Spleen (tissue), 11 donors: Measurements from ENCODE around the gene RFX8. TPM values are rescaled to one million over a fixed set of nuclear protein-coding genes. Genes with fewer than 3 reads are reported as not detected.
A peak's percentile ranks its signal among the peaks of the same experiment; 100 is the strongest.

Experiments used
- DNase-seq: peaks from one replicate; pipeline ENCODE4 v3.0.0-alpha.2; 2020
- H3K27ac ChIP-seq, 8 donors: fragments of 200-600 bp; sonication (generic) in 7 of 8; 1 replicate in 4 of 8; 2 replicates in 4 of 8; pipeline versions ENCODE4 v1.5.0 to v1.8.0; 2016 to 2021; ENCODE audit warnings: inconsistent platforms in 4 of 8, mild to moderate bottlenecking in 4 of 8, moderate library complexity in 1 of 8
- H3K27me3 ChIP-seq, 7 donors: fragments of 200-600 bp; sonication (generic) in 6 of 7; replicated peaks in 1 of 7; 1 replicate in 4 of 7; 2 replicates in 3 of 7; pipeline versions ENCODE4 v1.5.0 to v1.8.0; 2016 to 2021; ENCODE audit warnings: inconsistent platforms in 3 of 7, mild to moderate bottlenecking in 1 of 7
- H3K36me3 ChIP-seq, 6 donors: fragments of 200-600 bp; sonication (generic) in 5 of 6; 1 replicate in 4 of 6; 2 replicates in 2 of 6; pipeline versions ENCODE4 v1.5.0 to v1.8.0; 2016 to 2021; ENCODE audit warnings: inconsistent platforms in 2 of 6
- H3K4me1 ChIP-seq, 6 donors: fragments of 200-600 bp; sonication (generic) in 5 of 6; 1 replicate in 3 of 6; 2 replicates in 3 of 6; pipeline versions ENCODE4 v1.5.0 to v1.8.0; 2016 to 2021; ENCODE audit warnings: inconsistent platforms in 3 of 6
- H3K4me3 ChIP-seq, 8 donors: fragments of 200-600 bp; sonication (generic) in 7 of 8; 1 replicate in 4 of 8; 2 replicates in 4 of 8; pipeline versions ENCODE4 v1.5.0 to v1.8.0; 2016 to 2021; ENCODE audit warnings: inconsistent platforms in 4 of 8, mild to moderate bottlenecking in 4 of 8, moderate library complexity in 2 of 8
- H3K9me3 ChIP-seq, 8 donors: fragments of 200-600 bp; sonication (generic) in 7 of 8; 1 replicate in 4 of 8; 2 replicates in 4 of 8; pipeline versions ENCODE4 v1.5.0 to v1.8.0; 2016 to 2021; ENCODE audit warnings: inconsistent platforms in 4 of 8
- CTCF ChIP-seq, 11 experiments: fragments of 200-600 bp in 7 of 11; fragments of 450-650 bp in 4 of 11; sonication (generic) in 4 of 11; IDR thresholded peaks in 8 of 11; conservative IDR thresholded peaks in 3 of 11; 1 replicate in 7 of 11; 2 replicates in 4 of 11; pipeline versions ENCODE4 v1.4.0 to v1.8.0; 2016 to 2021; ENCODE audit warnings: antibody characterized with exemption in 11 of 11, inconsistent platforms in 4 of 11, mild to moderate bottlenecking in 1 of 11
- POLR2A ChIP-seq, 3 donors: fragments of 450-650 bp; IDR thresholded peaks; one replicate each; pipeline ENCODE4 v1.5.1; 2017; ENCODE audit warnings: antibody characterized with exemption in 3 of 3, mild to moderate bottlenecking in 1 of 3
- POLR2AphosphoS5 ChIP-seq, 3 donors: sonication (generic); formaldehyde crosslinking; IDR thresholded peaks; one replicate each; pipeline ENCODE4 v1.5.1; 2017; ENCODE audit warnings: antibody characterized with exemption in 3 of 3
- WGBS, 5 donors: extraction: QIAGEN DNeasy Blood & Tissue Kit in 3 of 5; methylation state at CpG; one replicate each; pipeline versions ENCODE4 v1.1.5 to v1.1.7; 2013 to 2018; 5-methylcytosine and 5-hydroxymethylcytosine counted together
- intact Hi-C: fragments of 100-400 bp; cut with DNase I; formaldehyde crosslinking; loops from one replicate; pipeline ENCODE4 v1.15.0; 2023; ENCODE audit warnings: low total_unique reads
- polyA plus RNA-seq, 3 donors: library from polyadenylated mRNA; stranded (reverse); fragments of 200-250 nt; gene quantifications; one replicate each; pipeline ENCODE4 v1.2.1, GENCODE V29; 2013
- total RNA-seq, 7 donors: library from RNA; depleted of rRNA in 3 of 7; stranded (reverse); fragments of >200 nt in 3 of 7; fragmentation: NEBNext Ultra II Directional in 4 of 7; extraction: Animal tissue kit (Norgen Biotek cat#: 25700) in 4 of 7; gene quantifications; one replicate each; pipeline versions ENCODE4 v1.1.0 to v1.2.1, GENCODE V29; 2016 to 2021
- donor health status: healthy with polysubstance abuse.
- donor health status: DM: no; HTN: no; CAD: no; lungs with moderate emphysema.
- donor health status: DM: no; HTN: no; CAD: no.
- donor health status: Bipolar disorder and iron deficiency.
- donor health status: healthy.
- donor health status: DM: no; HTN: no; CAD: no.
- donor health status: DM: yes; HTN: yes; CAD: no.

The RFX8 gene
- total and polyA plus RNA-seq, 10 donors, result 0.12 to 0.29 (median 0.13) TPM; not detected in 5

GRCh38 chr2:101364878-101365277, 110.0 kb downstream of the RFX8 start:
- H3K36me3 ChIP-seq, result no peaks in the 10 kb centered on the region

DNA sequence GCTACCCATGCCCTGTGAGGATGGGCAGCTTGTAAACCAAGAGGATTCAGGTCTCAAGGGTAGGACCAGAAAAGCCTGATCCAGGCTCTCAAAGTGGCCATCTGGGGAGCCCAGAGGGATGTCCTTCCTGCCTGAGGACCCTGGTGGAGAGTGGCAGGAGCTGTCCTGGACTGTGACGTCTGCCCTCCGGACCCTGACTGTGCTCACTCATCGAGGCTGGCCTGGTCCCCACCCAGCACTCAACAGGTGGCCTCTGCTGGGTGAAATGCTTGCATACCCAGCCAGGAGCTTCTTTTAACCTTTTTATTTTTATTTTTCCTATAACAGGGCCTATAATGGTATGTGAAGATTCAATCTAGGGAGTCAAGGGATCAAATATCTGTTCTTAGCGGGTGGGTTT, 112.1 kb downstream of the RFX8 start:
- DNase-seq, result no peak
- Histone ChIP-seq H3K27ac (no peak overlapping the region), H3K27me3 (no peaks in the 10 kb centered on the region), H3K4me3 (no peak overlapping the region), H3K36me3 (no peaks in the 10 kb centered on the region), H3K4me1 (peaks cover 7 to 17% (median 12%) of the 10 kb centered on the region in 6 donors), H3K9me3 (no peaks in the 10 kb centered on the region)
- TF ChIP-seq POLR2A (IDR thresholded peaks at IDR 0.05) (no peak), POLR2AphosphoS5 (IDR thresholded peaks at IDR 0.05) (no peak), CTCF (IDR thresholded peaks at IDR 0.05 in 8 of 11, conservative IDR thresholded peaks at IDR 0.05 in 3 of 11) (no peak)
- intact Hi-C loops, result no loop called here
- WGBS, 5 donors, result 80 to 90% (median 84%) methylated on average over 4 of the region's 4 CpGs

More at GRCh38 chr2:101364878-101365277, 110.0 kb downstream of the RFX8 start:
- Histone ChIP-seq H3K27me3 (no peaks in the 10 kb centered on the region), H3K27ac (no peak overlapping the region), H3K9me3 (no peaks in the 10 kb centered on the region), H3K4me3 (no peak overlapping the region), H3K4me1 (peaks cover 7 to 22% (median 12%) of the 10 kb centered on the region in 6 donors)
- DNase-seq, result no peak
- 88 to 97% (median 94%) methylated on average over 7 of the region's 7 CpGs for WGBS, 5 donors
- TF ChIP-seq POLR2A (IDR thresholded peaks at IDR 0.05) (no peak), CTCF (IDR thresholded peaks at IDR 0.05 in 8 of 11, conservative IDR thresholded peaks at IDR 0.05 in 3 of 11) (no peak), POLR2AphosphoS5 (IDR thresholded peaks at IDR 0.05) (no peak)
- intact Hi-C loops, result no loop called here

GRCh38 chr2:101362316-101362715, 112.6 kb downstream of the RFX8 start:
- H3K27me3 ChIP-seq, result no peaks in the 10 kb centered on the region
- peaks cover 7 to 17% (median 12%) of the 10 kb centered on the region in 6 donors for H3K4me1 ChIP-seq
- TF ChIP-seq CTCF (IDR thresholded peaks at IDR 0.05 in 8 of 11, conservative IDR thresholded peaks at IDR 0.05 in 3 of 11) (no peak), POLR2AphosphoS5 (IDR thresholded peaks at IDR 0.05) (no peak), POLR2A (IDR thresholded peaks at IDR 0.05) (no peak)
- intact Hi-C loops, result no loop called here
- peak overlapping the region in 1 of 8 donors; percentile 52 for H3K27ac ChIP-seq
- no peak for DNase-seq
- no peaks in the 10 kb centered on the region for H3K36me3 ChIP-seq
- no peaks in the 10 kb centered on the region for H3K9me3 ChIP-seq
- 70 to 89% (median 76%) methylated on average over 3 of the region's 3 CpGs for WGBS, 5 donors
- no peak overlapping the region for H3K4me3 ChIP-seq

DNA sequence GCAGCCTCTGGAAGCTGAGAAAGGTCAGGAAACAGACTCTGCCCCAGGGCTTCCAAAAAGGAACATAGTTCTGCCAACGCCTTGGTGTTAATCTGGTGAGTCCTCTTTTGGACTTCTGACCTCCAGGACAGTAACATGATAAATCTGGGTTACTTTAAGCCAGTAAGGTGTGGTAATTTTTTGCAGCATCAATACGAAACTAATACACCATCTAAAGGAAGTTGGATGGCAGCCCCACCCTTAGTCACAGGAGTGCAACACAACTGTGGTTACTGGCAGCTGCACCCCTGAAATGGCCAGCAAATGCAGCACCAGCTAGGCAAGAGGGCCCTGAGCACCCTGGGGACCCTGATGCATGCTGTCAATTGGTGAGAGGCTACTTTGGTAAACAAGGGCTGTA, 113.4 kb downstream of the RFX8 start:
- Histone ChIP-seq H3K4me1 (peaks cover 7 to 17% (median 12%) of the 10 kb centered on the region in 6 donors), H3K27ac (peak overlapping the region in 3 of 8 donors; percentile 18 to 52 (median 37)), H3K36me3 (no peaks in the 10 kb centered on the region), H3K4me3 (no peak overlapping the region), H3K9me3 (no peaks in the 10 kb centered on the region), H3K27me3 (no peaks in the 10 kb centered on the region)
- no peak for DNase-seq
- 22 to 45% (median 35%) methylated on average over 2 of the region's 2 CpGs for WGBS, 5 donors
- intact Hi-C loops, result no loop called here
- TF ChIP-seq POLR2AphosphoS5 (IDR thresholded peaks at IDR 0.05) (no peak), POLR2A (IDR thresholded peaks at IDR 0.05) (no peak), CTCF (IDR thresholded peaks at IDR 0.05 in 8 of 11, conservative IDR thresholded peaks at IDR 0.05 in 3 of 11) (no peak)
